Coronary artery (tissue), 2 donors: ENCODE measurements around the gene TMEM256.
A peak's percentile ranks its signal among the peaks of the same experiment; 100 is the strongest.

ENCODE experiments used
- DNase-seq: peaks from one replicate; pipeline ENCODE4 v3.0.0-alpha.2; 2017; ENCODE audit warnings: low spot score
- H3K27ac ChIP-seq, 2 donors: fragments of 200-600 bp; sonication (generic); one replicate each; pipeline ENCODE4 v1.5.1; 2016 to 2019
- H3K4me3 ChIP-seq: fragments of 200-600 bp; sonication (generic); 2 replicates; pipeline ENCODE4 v1.5.1; 2016; ENCODE audit warnings: mild to moderate bottlenecking, moderate library complexity
- CTCF ChIP-seq: fragments of 200-600 bp; sonication (generic); IDR thresholded peaks from one replicate; pipeline ENCODE4 v1.5.1; 2019; ENCODE audit warnings: antibody characterized with exemption

Gene TMEM256

GRCh38 chr17:7407485-7408251, 3.8 kb upstream of the TMEM256 start, which contains the start of gene NLGN2:
Gene NLGN2 (plus strand): TSS chr17:7407845. CDS start chr17:7408256, 411 bp downstream.
- no peak for DNase-seq
- no peak for TF ChIP-seq CTCF
- H3K27ac ChIP-seq = peak within 1 kb of the TSS in 1 of 2 donors; percentile 3
- no peak within 1 kb of the TSS for H3K4me3 ChIP-seq

DNA sequence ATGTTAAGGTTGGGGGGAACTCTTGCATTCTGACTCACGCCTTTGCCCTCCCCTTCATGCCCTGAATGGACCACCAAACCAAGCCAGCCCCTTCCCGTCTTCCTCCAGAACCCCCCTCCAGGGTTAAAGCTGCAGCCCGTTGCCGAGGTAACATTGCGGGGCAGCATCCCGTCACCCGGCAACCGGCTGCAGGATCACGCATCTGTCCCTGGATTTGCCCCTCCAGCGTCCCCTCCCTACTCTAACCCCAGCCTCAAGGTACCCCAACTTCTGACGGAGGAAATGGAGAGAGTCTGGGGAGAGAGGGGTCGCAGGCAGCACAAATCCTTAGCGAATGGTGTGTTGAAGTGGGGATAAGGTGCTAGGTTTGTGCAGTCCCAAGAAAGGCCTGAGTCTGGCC, 3.2 kb upstream of the TMEM256 start:
- peak overlapping the region in 1 of 2 donors; percentile 3 for H3K27ac ChIP-seq
- H3K4me3 ChIP-seq = no peak overlapping the region
- DNase-seq = no peak
- no peak for TF ChIP-seq CTCF

- Histone ChIP-seq H3K27ac (peak overlapping the region in 1 of 2 donors; percentile 98), H3K4me3 (no peak overlapping the region)
- TF ChIP-seq CTCF = no peak
- no peak for DNase-seq
Observed at GRCh38 chr17:7406235-7406825, 2.4 kb upstream of the TMEM256 start.

GRCh38 chr17:7405350-7406234, 1.7 kb upstream of the TMEM256 start:
- no peak for TF ChIP-seq CTCF
- no peak for DNase-seq
- Histone ChIP-seq H3K4me3 (peak overlapping the region; percentile 90), H3K27ac (peak overlapping the region; percentile 74 to 98)

GRCh38 chr17:7404737-7405349, 946 bp upstream of the TMEM256 start:
- peak overlapping the region; percentile 90 for H3K4me3 ChIP-seq
- no peak for TF ChIP-seq CTCF
- peak overlapping the region; percentile 74 to 98 for H3K27ac ChIP-seq
- DNase-seq = no peak

- Histone ChIP-seq H3K27ac (peak overlapping the region; percentile 73 to 98), H3K4me3 (peak overlapping the region; percentile 90)
- no peak for DNase-seq
- TF ChIP-seq CTCF = no peak
Observed at GRCh38 chr17:7403727-7403976, 245 bp downstream of the TMEM256 start.
